Osteocyte (in vitro differentiated cells): ENCODE data around the gene PRUNE1. TPM values are rescaled to one million over a fixed set of nuclear protein-coding genes. Genes with fewer than 3 reads are reported as not detected.

ENCODE experiments used
- DNase-seq: peaks from one replicate; pipeline ENCODE4 v3.0.0; 2021; ENCODE audit warnings: mixed read lengths; ENCODE audit not compliant: unreplicated experiment; ENCODE audit errors: extremely low spot score
- H3K27ac Mint-ChIP-seq: one replicate; pipeline ENCODE4 v1.8.0; 2021; ENCODE audit warnings: mild to moderate bottlenecking, mixed read lengths; ENCODE audit not compliant: unreplicated experiment
- H3K27me3 Mint-ChIP-seq: one replicate; pipeline ENCODE4 v1.8.0; 2021; ENCODE audit warnings: mixed read lengths; ENCODE audit not compliant: unreplicated experiment
- H3K36me3 Mint-ChIP-seq: one replicate; pipeline ENCODE4 v1.8.0; 2021; ENCODE audit warnings: mixed read lengths; ENCODE audit not compliant: unreplicated experiment
- H3K4me1 Mint-ChIP-seq: one replicate; pipeline ENCODE4 v1.8.0; 2021; ENCODE audit warnings: mixed read lengths; ENCODE audit not compliant: unreplicated experiment
- H3K4me3 Mint-ChIP-seq: one replicate; pipeline ENCODE4 v1.8.0; 2021; ENCODE audit warnings: mild to moderate bottlenecking, moderate library complexity, mixed read lengths; ENCODE audit not compliant: unreplicated experiment
- H3K9me3 Mint-ChIP-seq: one replicate; pipeline ENCODE4 v1.8.0; 2021; ENCODE audit warnings: mixed read lengths; ENCODE audit not compliant: unreplicated experiment
- total RNA-seq: library from RNA; stranded (reverse); gene quantifications from 2 replicates; pipeline ENCODE4 v1.2.1, GENCODE V29; 2021
- TF ChIP-seq, protein P1 (sequence below): fragments of 200-600 bp; sonication (generic); IDR thresholded peaks from 2 replicates; pipeline ENCODE4 v1.5.0; 2021; ENCODE audit warnings: antibody characterized with exemption, mild to moderate bottlenecking, moderate library complexity

PRUNE1 gene
- total RNA-seq, 1 donor from 2014 or later, result 18.2 TPM

GRCh38 chr1:151011154-151011850, 3.1 kb downstream of the PRUNE1 start:
- no peaks in the 10 kb centered on the region for H3K27me3 Mint-ChIP-seq
- no peak overlapping the region for H3K27ac Mint-ChIP-seq
- no peaks in the 10 kb centered on the region for H3K36me3 Mint-ChIP-seq
- TF ChIP-seq, protein P1, sequence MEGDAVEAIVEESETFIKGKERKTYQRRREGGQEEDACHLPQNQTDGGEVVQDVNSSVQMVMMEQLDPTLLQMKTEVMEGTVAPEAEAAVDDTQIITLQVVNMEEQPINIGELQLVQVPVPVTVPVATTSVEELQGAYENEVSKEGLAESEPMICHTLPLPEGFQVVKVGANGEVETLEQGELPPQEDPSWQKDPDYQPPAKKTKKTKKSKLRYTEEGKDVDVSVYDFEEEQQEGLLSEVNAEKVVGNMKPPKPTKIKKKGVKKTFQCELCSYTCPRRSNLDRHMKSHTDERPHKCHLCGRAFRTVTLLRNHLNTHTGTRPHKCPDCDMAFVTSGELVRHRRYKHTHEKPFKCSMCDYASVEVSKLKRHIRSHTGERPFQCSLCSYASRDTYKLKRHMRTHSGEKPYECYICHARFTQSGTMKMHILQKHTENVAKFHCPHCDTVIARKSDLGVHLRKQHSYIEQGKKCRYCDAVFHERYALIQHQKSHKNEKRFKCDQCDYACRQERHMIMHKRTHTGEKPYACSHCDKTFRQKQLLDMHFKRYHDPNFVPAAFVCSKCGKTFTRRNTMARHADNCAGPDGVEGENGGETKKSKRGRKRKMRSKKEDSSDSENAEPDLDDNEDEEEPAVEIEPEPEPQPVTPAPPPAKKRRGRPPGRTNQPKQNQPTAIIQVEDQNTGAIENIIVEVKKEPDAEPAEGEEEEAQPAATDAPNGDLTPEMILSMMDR, result no peak
- no peak for DNase-seq
- no peaks in the 10 kb centered on the region for H3K9me3 Mint-ChIP-seq
- H3K4me1 Mint-ChIP-seq, result peaks cover 39% of the 10 kb centered on the region
- no peak overlapping the region for H3K4me3 Mint-ChIP-seq

DNA sequence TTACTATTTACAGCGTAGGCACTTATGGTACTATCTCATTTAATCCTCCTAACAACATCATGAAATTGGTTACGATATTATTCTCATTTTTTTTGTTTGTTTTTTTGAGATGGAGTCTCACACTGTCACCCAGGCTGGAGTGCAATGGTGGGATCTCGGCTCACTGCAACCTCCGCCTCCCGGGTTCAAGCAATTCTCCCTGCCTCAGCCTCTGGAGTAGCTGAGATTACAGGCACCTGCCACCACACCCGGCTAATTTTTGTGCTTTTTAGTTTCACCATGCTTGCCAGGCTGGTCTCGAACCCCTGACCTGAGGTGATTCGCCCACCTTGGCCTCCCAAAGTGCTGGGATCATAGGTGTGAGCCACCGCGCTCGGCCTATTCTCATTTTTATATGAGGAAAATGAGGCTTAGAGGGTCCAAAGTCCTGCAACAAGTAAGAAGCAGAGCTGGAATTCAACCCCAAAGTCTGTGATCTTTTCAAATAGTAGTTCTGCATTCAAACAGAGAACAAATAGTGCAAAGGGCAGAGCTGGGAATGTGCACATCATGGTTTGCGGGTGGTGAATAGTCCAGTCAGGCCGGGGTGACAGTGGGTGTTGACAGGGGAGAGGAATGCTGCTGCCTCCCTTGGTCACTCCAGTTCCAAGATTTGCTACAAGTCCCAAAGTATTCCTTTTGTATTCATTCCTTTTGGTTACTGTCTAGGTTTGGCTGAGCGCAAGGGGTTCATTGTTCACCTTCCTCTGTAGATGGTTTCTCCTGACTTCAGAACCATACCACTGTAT, 4.6 kb downstream of the PRUNE1 start:
- H3K27ac Mint-ChIP-seq, result no peak overlapping the region
- no peaks in the 10 kb centered on the region for H3K9me3 Mint-ChIP-seq
- no peak for DNase-seq
- TF ChIP-seq, protein P1, result no peak
- peaks cover 25% of the 10 kb centered on the region for H3K4me1 Mint-ChIP-seq
- no peaks in the 10 kb centered on the region for H3K36me3 Mint-ChIP-seq
- no peak overlapping the region for H3K4me3 Mint-ChIP-seq
- H3K27me3 Mint-ChIP-seq, result no peaks in the 10 kb centered on the region

GRCh38 chr1:151013518-151013917, 5.3 kb downstream of the PRUNE1 start:
- H3K36me3 Mint-ChIP-seq, result peaks cover 3% of the 10 kb centered on the region
- TF ChIP-seq, protein P1, result no peak
- H3K27me3 Mint-ChIP-seq, result no peaks in the 10 kb centered on the region
- no peak for DNase-seq
- peak overlapping the region; percentile 38 for H3K27ac Mint-ChIP-seq
- no peaks in the 10 kb centered on the region for H3K9me3 Mint-ChIP-seq
- peaks cover 18% of the 10 kb centered on the region for H3K4me1 Mint-ChIP-seq
- no peak overlapping the region for H3K4me3 Mint-ChIP-seq

- H3K27me3 Mint-ChIP-seq, result no peaks in the 10 kb centered on the region
- TF ChIP-seq, protein P1, result peak; percentile 70
- no peak overlapping the region for H3K4me3 Mint-ChIP-seq
- H3K9me3 Mint-ChIP-seq, result no peaks in the 10 kb centered on the region
- H3K36me3 Mint-ChIP-seq, result peaks cover 25% of the 10 kb centered on the region
- H3K4me1 Mint-ChIP-seq, result no peaks in the 10 kb centered on the region
- no peak overlapping the region for H3K27ac Mint-ChIP-seq
- peak; percentile 89 for DNase-seq
Measured at GRCh38 chr1:151024540-151025146, 16.4 kb downstream of the PRUNE1 start.

DNA sequence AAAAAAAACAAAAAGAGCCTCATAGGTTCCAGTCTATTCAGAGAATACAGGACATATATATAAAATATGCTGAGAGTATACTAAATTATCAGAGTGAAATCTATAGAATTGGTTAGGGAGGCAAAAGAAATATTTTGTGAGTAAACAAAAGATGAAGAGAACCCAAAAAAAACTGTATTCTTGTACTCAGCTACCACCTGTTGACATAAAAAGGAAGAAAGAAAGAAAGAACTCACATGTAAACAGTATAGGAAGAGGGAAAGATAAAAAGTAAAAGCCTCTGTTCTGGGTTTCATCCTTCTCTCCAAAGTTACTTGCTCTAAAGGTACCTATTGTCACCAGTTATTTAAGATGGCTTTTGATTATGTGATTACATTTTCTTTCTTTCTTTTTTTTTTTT, 18.2 kb downstream of the PRUNE1 start:
- Mint-ChIP-seq H3K9me3 (no peaks in the 10 kb centered on the region), H3K27ac (no peak overlapping the region), H3K4me1 (no peaks in the 10 kb centered on the region), H3K4me3 (no peak overlapping the region), H3K27me3 (no peaks in the 10 kb centered on the region), H3K36me3 (peaks cover 33% of the 10 kb centered on the region)
- TF ChIP-seq, protein P1, result no peak
- no peak for DNase-seq
